Caki2 (cell line): ENCODE results near the gene SLC25A22. TPM values are rescaled to one million over a fixed set of nuclear protein-coding genes. Genes with fewer than 3 reads are reported as not detected.
A peak's percentile ranks its signal among the peaks of the same experiment; 100 is the strongest.

Experiments
- DNase-seq: peaks from one replicate; pipeline ENCODE4 v3.0.0-alpha.2; 2015; ENCODE audit warnings: low read depth
- in situ Hi-C: cut with HindIII; loops from 2 replicates; pipeline ENCODE4 v1.10.0; 2016; ENCODE audit warnings: low sequenced_read_pairs, low pct_unique_long_range_greater_than_20kb, mixed read lengths
- total RNA-seq: library from RNA; depleted of rRNA; stranded (reverse); fragments of >200 nt; shearing (Covaris generic); gene quantifications from 2 replicates; pipeline ENCODE4 v1.2.3, GENCODE V29; 2014; ENCODE audit warnings: low replicate concordance

The SLC25A22 gene
- total RNA-seq, 1 experiment from 2014 or later: 12.5 TPM

- peak; percentile 72 for DNase-seq
These were observed 2.2 kb downstream of the SLC25A22 start for GRCh38 chr11:795634-796564.

GRCh38 chr11:794766-795633 is 3.1 kb downstream of the SLC25A22 start:
- in situ Hi-C loops: no loop called here
- DNase-seq: no peak

More at GRCh38 chr11:795634-796564, 2.2 kb downstream of the SLC25A22 start:
- in situ Hi-C loops: no loop called here

GRCh38 chr11:794013-794765 is 3.9 kb downstream of the SLC25A22 start:
- in situ Hi-C loops: no loop called here
- DNase-seq: no peak

- in situ Hi-C loops: no loop called here
- DNase-seq: no peak
These were observed 4.5 kb downstream of the SLC25A22 start for GRCh38 chr11:793556-793955.

- no peak for DNase-seq
- in situ Hi-C loops: no loop called here
These were observed 5.2 kb downstream of the SLC25A22 start for GRCh38 chr11:792873-793272.

GRCh38 chr11:792535-792821 is 5.6 kb downstream of the SLC25A22 start:
- in situ Hi-C loops: no loop called here
- DNase-seq: no peak

GRCh38 chr11:791658-792534 is 6.2 kb downstream of the SLC25A22 start:
- DNase-seq: no peak
- in situ Hi-C loops: no loop called here

GRCh38 chr11:790721-791564 is 7.1 kb downstream of the SLC25A22 start:
- in situ Hi-C loops: no loop called here
- peak; percentile 59 for DNase-seq

- DNase-seq: no peak
- in situ Hi-C loops: no loop called here
These were observed 8.1 kb downstream of the SLC25A22 start, which contains the start of gene CEND1 for GRCh38 chr11:789943-790342. CEND1 (minus strand) TSS chr11:790090; CDS start chr11:788576, 1,514 bp downstream.

GRCh38 chr11:788953-789940 is 8.8 kb downstream of the SLC25A22 start:
- no peak for DNase-seq
- in situ Hi-C loops: no loop called here

GRCh38 chr11:788009-788640 is 10.0 kb downstream of the SLC25A22 start:
- no peak for DNase-seq
- in situ Hi-C loops: no loop called here

- in situ Hi-C loops: no loop called here
These were observed 10.9 kb downstream of the SLC25A22 start for GRCh38 chr11:787084-787675.

GRCh38 chr11:786235-787083 is 11.6 kb downstream of the SLC25A22 start:
- DNase-seq: no peak
- in situ Hi-C loops: no loop called here

More at GRCh38 chr11:787084-787675, 10.9 kb downstream of the SLC25A22 start:
- no peak for DNase-seq

- DNase-seq: no peak
- in situ Hi-C loops: no loop called here
These were observed 14.5 kb downstream of the SLC25A22 start for GRCh38 chr11:783581-784015.
